ENCODE measurements around the gene ALK. TPM values are rescaled to one million over a fixed set of nuclear protein-coding genes. Genes with fewer than 3 reads are reported as not detected.

The ALK gene
- total RNA-seq, 1 experiment from 2014 or later = 0.87 TPM

DNA sequence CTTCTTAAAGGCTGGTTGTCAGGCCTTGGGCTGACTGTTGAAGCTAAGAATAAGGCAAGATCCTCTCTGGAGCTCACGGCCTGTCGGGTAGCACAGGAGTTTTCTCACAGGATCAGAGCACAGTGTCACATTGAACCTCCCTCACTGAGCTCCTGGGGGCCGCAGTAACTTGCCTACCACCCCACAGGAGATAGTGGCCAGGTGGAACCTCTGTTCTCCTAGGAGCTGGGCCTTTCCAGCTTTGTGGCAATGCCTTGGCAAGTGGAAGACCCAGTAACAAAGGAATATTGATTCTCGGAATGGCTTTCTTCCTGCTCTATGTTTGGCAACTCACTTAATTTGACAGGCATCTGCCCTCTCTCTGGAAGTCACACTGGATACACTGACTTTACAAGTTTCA is 1.2 kb upstream of the ALK start:
- POLR2A ChIA-PET (ENCODE audit: unreplicated experiment) = no interaction called here
- ATAC-seq = no peak
- H3K9ac ChIP-seq (ENCODE audit: low read length) = no peak overlapping the region
- H3K4me3 ChIP-seq (ENCODE audit: low read length) = no peak overlapping the region
- H2AFZ ChIP-seq (ENCODE audit: low read length) = no peak overlapping the region
- TF ChIP-seq EZH2phosphoT487 (IDR thresholded peaks at IDR 0.05; ENCODE audit: borderline replicate concordance, low read length) (no peak), EZH2 (IDR thresholded peaks at IDR 0.05; ENCODE audit: low read length, unreplicated experiment) (no peak)
- TF ChIP-seq, protein P1, sequence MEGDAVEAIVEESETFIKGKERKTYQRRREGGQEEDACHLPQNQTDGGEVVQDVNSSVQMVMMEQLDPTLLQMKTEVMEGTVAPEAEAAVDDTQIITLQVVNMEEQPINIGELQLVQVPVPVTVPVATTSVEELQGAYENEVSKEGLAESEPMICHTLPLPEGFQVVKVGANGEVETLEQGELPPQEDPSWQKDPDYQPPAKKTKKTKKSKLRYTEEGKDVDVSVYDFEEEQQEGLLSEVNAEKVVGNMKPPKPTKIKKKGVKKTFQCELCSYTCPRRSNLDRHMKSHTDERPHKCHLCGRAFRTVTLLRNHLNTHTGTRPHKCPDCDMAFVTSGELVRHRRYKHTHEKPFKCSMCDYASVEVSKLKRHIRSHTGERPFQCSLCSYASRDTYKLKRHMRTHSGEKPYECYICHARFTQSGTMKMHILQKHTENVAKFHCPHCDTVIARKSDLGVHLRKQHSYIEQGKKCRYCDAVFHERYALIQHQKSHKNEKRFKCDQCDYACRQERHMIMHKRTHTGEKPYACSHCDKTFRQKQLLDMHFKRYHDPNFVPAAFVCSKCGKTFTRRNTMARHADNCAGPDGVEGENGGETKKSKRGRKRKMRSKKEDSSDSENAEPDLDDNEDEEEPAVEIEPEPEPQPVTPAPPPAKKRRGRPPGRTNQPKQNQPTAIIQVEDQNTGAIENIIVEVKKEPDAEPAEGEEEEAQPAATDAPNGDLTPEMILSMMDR (conservative IDR thresholded peaks at IDR 0.05; ENCODE audit: low read depth, low read length) = no peak
- peaks cover 11% of the 10 kb centered on the region; the same call in 1 of the 2 replicates for H3K27me3 ChIP-seq (ENCODE audit: low read length)
- H4K20me1 ChIP-seq (ENCODE audit: low read length) = no peaks in the 10 kb centered on the region
- H3K4me2 ChIP-seq (ENCODE audit: low read length) = no peak overlapping the region
- no peak overlapping the region for H3K27ac ChIP-seq (ENCODE audit: low read length)
- BruUV-seq (replicated peaks) = no TSS peak
- H3K9me3 ChIP-seq (ENCODE audit: low read length) = no peaks in the 10 kb centered on the region
- H3F3A ChIP-seq (ENCODE audit: low read length, unreplicated experiment) = no peaks in the 10 kb centered on the region
- intact Hi-C loops (cut with micrococcal nuclease) = loop anchor here (1.0 to 5.0 kb wide), 6 partner anchors 104 to 964 kb away; no protein-coding TSS in a partner anchor
- CTCF ChIA-PET = no interaction called here
- peaks cover 13% of the 10 kb centered on the region; the same call in 1 of the 2 replicates for H3K4me1 ChIP-seq (ENCODE audit: insufficient read depth, low read length)
- H3K9me2 ChIP-seq (replicated peaks; ENCODE audit: low read length) = no peaks in the 10 kb centered on the region
- H3K36me3 ChIP-seq (ENCODE audit: low read depth, low read length) = no peaks in the 10 kb centered on the region
- no peaks in the 10 kb centered on the region for H3K79me2 ChIP-seq (ENCODE audit: low read length)
- no peak for DNase-seq

- Histone ChIP-seq H3K79me2 (ENCODE audit: low read length) (no peaks in the 10 kb centered on the region), H3K27me3 (ENCODE audit: low read length) (peaks cover 11% of the 10 kb centered on the region; the same call in 1 of the 2 replicates), H3K4me3 (ENCODE audit: low read length) (peak overlapping the region; percentile 77), H3K27ac (ENCODE audit: low read length) (no peak overlapping the region), H3K9me2 (replicated peaks; ENCODE audit: low read length) (no peaks in the 10 kb centered on the region), H3K4me2 (ENCODE audit: low read length) (peak overlapping the region; percentile 93), H2AFZ (ENCODE audit: low read length) (peak overlapping the region; percentile 87), H4K20me1 (ENCODE audit: low read length) (no peaks in the 10 kb centered on the region), H3K36me3 (ENCODE audit: low read depth, low read length) (no peaks in the 10 kb centered on the region), H3K9me3 (ENCODE audit: low read length) (no peaks in the 10 kb centered on the region), H3K4me1 (ENCODE audit: insufficient read depth, low read length) (peaks cover 13% of the 10 kb centered on the region; the same call in 1 of the 2 replicates), H3F3A (ENCODE audit: low read length, unreplicated experiment) (no peaks in the 10 kb centered on the region), H3K9ac (ENCODE audit: low read length) (no peak overlapping the region)
- ChIA-PET POLR2A (ENCODE audit: unreplicated experiment) (no interaction called here), CTCF (interaction anchor here (0.6 kb wide), 3 partner anchors 22 to 627 kb away, joined by 3 to 7 read pairs (median 3); no protein-coding TSS in a partner anchor)
- TF ChIP-seq, protein P1 (conservative IDR thresholded peaks at IDR 0.05; ENCODE audit: low read depth, low read length) = no peak
- TF ChIP-seq EZH2phosphoT487 (IDR thresholded peaks at IDR 0.05; ENCODE audit: borderline replicate concordance, low read length) = no peak
- no peak for TF ChIP-seq EZH2 (IDR thresholded peaks at IDR 0.05; ENCODE audit: low read length, unreplicated experiment)
- DNase-seq (peak; percentile 35), ATAC-seq (peak; percentile 44)
- BruUV-seq (replicated peaks) = no TSS peak
- intact Hi-C loops (cut with micrococcal nuclease) = loop anchor here (5.0 kb wide), 2 partner anchors 259 to 624 kb away; no protein-coding TSS in a partner anchor
Measured at GRCh38 chr2:29920631-29921559, 491 bp downstream of the ALK start.
